ENCODE data around the gene PLEKHM1.
"Not testable (repeated sequence)": the region's sequence is repeated elsewhere in the genome, so short reads cannot be mapped to it uniquely, and the experiment has no call there.

The PLEKHM1 gene

GRCh38 chr17:45441526-45442310, 48.8 kb downstream of the PLEKHM1 start:
- DNase-seq (ENCODE audit: low read depth, low spot score), result no peak
- H3K4me3 ChIP-seq (ENCODE audit: low read depth, low read length), result no peak overlapping the region
- in situ Hi-C loops (cut with HindIII; ENCODE audit: low sequenced_read_pairs), result no loop called here
- no peak for TF ChIP-seq CTCF (IDR thresholded peaks at IDR 0.05; ENCODE audit: low read depth, low read length)

DNA sequence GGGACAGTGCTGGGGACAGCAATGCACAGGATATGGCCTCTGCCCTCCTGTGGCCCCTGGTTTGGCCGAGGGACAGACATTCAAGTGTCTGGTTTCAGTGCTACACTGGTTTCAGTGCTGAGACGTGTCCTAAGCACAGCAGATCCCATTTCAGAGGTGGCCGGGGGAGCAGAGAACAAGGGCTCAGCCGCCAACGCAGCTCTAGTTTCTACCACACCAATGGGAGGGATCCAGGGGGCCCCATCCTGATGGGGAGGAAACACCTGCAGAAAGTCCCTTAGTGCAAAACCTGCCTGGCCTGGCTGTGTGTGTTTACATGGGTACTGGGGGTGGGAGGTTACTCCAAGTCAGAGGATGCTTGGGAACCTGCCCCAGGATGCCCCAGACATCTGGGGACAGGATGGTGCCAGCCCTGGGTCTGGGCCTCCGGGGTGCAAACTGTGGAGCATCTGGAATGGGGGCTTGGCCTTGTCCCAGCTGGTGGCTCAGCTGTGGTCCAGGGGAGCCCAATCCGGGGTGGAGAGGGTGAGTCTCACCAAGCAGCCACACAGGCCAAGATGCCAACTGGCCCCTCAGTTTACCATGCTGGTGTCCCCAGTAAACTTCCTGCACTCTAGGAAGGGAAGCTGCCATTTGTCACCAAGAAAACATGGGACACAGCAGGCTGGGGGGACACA, 49.5 kb downstream of the PLEKHM1 start:
- in situ Hi-C loops (cut with HindIII; ENCODE audit: low sequenced_read_pairs); H3K4me3 ChIP-seq (ENCODE audit: low read depth, low read length); DNase-seq (ENCODE audit: low read depth, low spot score): not testable (repeated sequence)

DNA sequence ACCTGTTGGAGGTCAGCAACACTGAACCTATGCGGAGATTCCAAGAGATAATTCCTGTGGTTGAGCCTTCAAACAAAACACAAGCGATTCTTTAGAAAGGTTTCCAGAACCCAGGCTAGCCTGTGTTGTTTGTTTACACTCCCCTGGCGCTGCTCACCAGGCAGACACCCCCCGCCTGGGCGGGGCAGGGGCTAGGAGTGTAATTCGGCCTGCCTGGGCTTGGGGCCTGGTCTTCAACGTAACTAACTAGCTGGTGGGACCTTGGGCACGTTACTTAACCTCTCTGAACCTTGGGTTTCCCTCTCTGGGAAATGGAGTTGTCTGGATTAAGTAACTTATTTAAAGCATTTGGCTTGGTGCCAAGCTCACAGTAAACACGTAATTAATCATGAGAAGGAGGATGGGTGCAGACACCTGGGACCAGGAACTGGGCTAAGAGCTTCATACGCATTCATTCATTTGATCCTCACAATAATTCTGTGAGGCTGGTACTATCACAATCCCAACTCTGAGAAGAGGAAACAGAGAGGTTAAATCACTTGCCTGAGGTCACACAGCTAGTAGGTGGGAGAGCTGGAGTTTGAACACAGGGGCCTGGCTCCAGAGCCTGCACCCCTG, 50.3 kb downstream of the PLEKHM1 start:
- TF ChIP-seq CTCF (IDR thresholded peaks at IDR 0.05; ENCODE audit: low read depth, low read length), result no peak
- no peak overlapping the region for H3K4me3 ChIP-seq (ENCODE audit: low read depth, low read length)
- in situ Hi-C loops (cut with HindIII; ENCODE audit: low sequenced_read_pairs), result no loop called here
- DNase-seq (ENCODE audit: low read depth, low spot score), result peak; percentile 6

GRCh38 chr17:45438931-45439610, 51.5 kb downstream of the PLEKHM1 start:
- in situ Hi-C loops (cut with HindIII; ENCODE audit: low sequenced_read_pairs), result no loop called here
- TF ChIP-seq CTCF (IDR thresholded peaks at IDR 0.05; ENCODE audit: low read depth, low read length), result no peak

GRCh38 chr17:45437465-45438283, 52.8 kb downstream of the PLEKHM1 start:
- H3K4me3 ChIP-seq (ENCODE audit: low read depth, low read length), result no peak overlapping the region
- in situ Hi-C loops (cut with HindIII; ENCODE audit: low sequenced_read_pairs), result no loop called here
- DNase-seq (ENCODE audit: low read depth, low spot score), result no peak
- no peak for TF ChIP-seq CTCF (IDR thresholded peaks at IDR 0.05; ENCODE audit: low read depth, low read length)

More at GRCh38 chr17:45438931-45439610, 51.5 kb downstream of the PLEKHM1 start:
- H3K4me3 ChIP-seq (ENCODE audit: low read depth, low read length), result no peak overlapping the region
- DNase-seq (ENCODE audit: low read depth, low spot score), result no peak

DNA sequence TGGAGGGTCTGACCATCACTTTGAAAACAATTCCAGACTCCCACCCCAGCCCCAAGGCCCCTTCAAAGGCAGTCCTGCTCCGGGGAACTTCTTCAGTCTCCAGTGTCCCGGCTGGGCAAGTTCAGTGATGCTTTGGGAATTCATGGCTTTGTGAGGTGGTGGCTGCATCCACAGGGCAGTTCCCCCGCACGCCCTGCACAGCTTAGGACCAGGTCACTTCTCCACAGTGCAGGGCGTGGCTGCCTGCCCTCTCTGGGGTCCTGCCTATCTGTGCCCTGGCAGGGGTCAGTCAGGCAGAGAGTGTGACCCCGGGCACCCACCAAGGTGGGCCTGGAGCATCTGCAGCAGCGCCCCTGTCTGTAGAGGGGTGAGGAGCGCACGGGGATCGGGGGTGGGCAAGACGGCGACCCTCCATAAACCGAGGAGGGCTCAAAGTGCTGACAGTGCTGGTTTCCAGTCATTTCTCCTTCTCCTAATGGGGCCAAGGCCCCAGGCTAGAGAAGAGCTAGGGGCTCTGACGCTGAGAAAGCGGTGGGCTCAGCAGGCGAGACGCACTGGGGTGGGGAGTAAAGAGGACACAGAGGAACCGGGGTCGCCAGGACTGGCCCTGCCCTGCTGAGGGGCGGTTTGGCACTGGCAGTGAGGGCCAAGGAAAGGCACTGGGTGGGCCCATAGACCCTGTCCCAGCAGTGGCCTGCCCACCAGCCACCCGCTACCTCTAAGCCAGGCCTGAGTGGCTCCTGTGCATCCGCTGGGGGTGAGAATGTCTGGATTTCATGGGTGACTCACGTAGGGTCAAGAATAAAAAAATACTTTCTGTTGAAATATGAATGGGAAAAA, 53.7 kb downstream of the PLEKHM1 start:
- H3K4me3 ChIP-seq (ENCODE audit: low read depth, low read length), result no peak overlapping the region
- in situ Hi-C loops (cut with HindIII; ENCODE audit: low sequenced_read_pairs), result no loop called here
- no peak for DNase-seq (ENCODE audit: low read depth, low spot score)
- TF ChIP-seq CTCF (IDR thresholded peaks at IDR 0.05; ENCODE audit: low read depth, low read length), result no peak

Data from astrocyte of the spinal cord (primary cell).